ENCODE results near the gene OR6F1.
A peak's percentile ranks its signal among the peaks of the same experiment; 100 is the strongest.
"Not testable (repeated sequence)": the region's sequence is repeated elsewhere in the genome, so short reads cannot be mapped to it uniquely, and the experiment has no call there.

OR6F1 gene

GRCh38 chr1:247716546-247716945, at the start of gene OR6F1:
Gene OR6F1 (minus strand): TSS chr1:247716646. CDS start chr1:247712755, 3,891 bp downstream.
- no peak for DNase-seq (ENCODE audit: low spot score)

- DNase-seq (ENCODE audit: low spot score): no peak
Measured at GRCh38 chr1:247760456-247760855, 44.0 kb upstream of the OR6F1 start, which contains the start of gene OR1C1. Gene OR1C1 (minus strand): TSS chr1:247760556. CDS start chr1:247758406, 2,150 bp downstream.

- DNase-seq (ENCODE audit: low spot score): not testable (repeated sequence)
Measured at GRCh38 chr1:247754311-247754710, 37.9 kb upstream of the OR6F1 start.

GRCh38 chr1:247749870-247750269, 33.4 kb upstream of the OR6F1 start:
- DNase-seq (ENCODE audit: low spot score): no peak

- no peak for DNase-seq (ENCODE audit: low spot score)
Measured at GRCh38 chr1:247748041-247748440, 31.6 kb upstream of the OR6F1 start, which contains the start of gene OR14A2. Gene OR14A2 (minus strand): TSS chr1:247748141.

GRCh38 chr1:247747616-247748015, 31.2 kb upstream of the OR6F1 start:
- DNase-seq (ENCODE audit: low spot score): no peak

- no peak for DNase-seq (ENCODE audit: low spot score)
Measured at GRCh38 chr1:247746391-247746935, 30.0 kb upstream of the OR6F1 start.

- DNase-seq (ENCODE audit: low spot score): not testable (repeated sequence)
Measured at GRCh38 chr1:247742215-247742760, 25.8 kb upstream of the OR6F1 start.

GRCh38 chr1:247741756-247742155, 25.3 kb upstream of the OR6F1 start:
- no peak for DNase-seq (ENCODE audit: low spot score)

- no peak for DNase-seq (ENCODE audit: low spot score)
Measured at GRCh38 chr1:247740721-247741120, 24.3 kb upstream of the OR6F1 start.

- DNase-seq (ENCODE audit: low spot score): no peak
Measured at GRCh38 chr1:247738315-247738714, 21.9 kb upstream of the OR6F1 start, which contains the start of gene OR14K1. Gene OR14K1 (plus strand): TSS chr1:247738615. CDS start chr1:247738615, 0 bp downstream.

GRCh38 chr1:247721222-247721621, 4.8 kb upstream of the OR6F1 start:
- DNase-seq (ENCODE audit: low spot score): no peak

- no peak for DNase-seq (ENCODE audit: low spot score)
Measured at GRCh38 chr1:247713753-247714152, 2.7 kb downstream of the OR6F1 start.

GRCh38 chr1:247710681-247711080, 5.8 kb downstream of the OR6F1 start:
- not testable (repeated sequence) for DNase-seq (ENCODE audit: low spot score)

GRCh38 chr1:247701338-247701737, 15.1 kb downstream of the OR6F1 start:
- DNase-seq (ENCODE audit: low spot score): no peak

GRCh38 chr1:247681288-247681897, 35.1 kb downstream of the OR6F1 start:
- DNase-seq (ENCODE audit: low spot score): peak; percentile 81

- DNase-seq (ENCODE audit: low spot score): no peak
Measured at GRCh38 chr1:247680171-247680570, 36.3 kb downstream of the OR6F1 start.

GRCh38 chr1:247679639-247680038, 36.8 kb downstream of the OR6F1 start, which contains the start of gene OR13G1:
Gene OR13G1 (minus strand): TSS chr1:247679739. CDS start chr1:247673041, 6,698 bp downstream.
- DNase-seq (ENCODE audit: low spot score): no peak

GRCh38 chr1:247669225-247669624, 47.2 kb downstream of the OR6F1 start:
- no peak for DNase-seq (ENCODE audit: low spot score)
